K562 (cell line): ENCODE measurements around the gene GAB2. TPM values are rescaled to one million over a fixed set of nuclear protein-coding genes. Genes with fewer than 3 reads are reported as not detected.

ENCODE experiments used
- ATAC-seq: fragments of 200-7000 bp; cut with Tn5 transposase; 3 replicates; pipeline ENCODE4 v1.9.1; 2020; ENCODE audit warnings: moderate library complexity
- BruUV-seq: library from RNA; stranded (reverse); fragments of 400-500 nt; replicated peaks from 2 replicates; lab custom pipeline; 2021; lab: Mats Ljungman, UMichigan
- CTCF ChIA-PET: fragments of 300-600 bp; formaldehyde crosslinking; extraction: SDS; loops from one replicate; lab custom pipeline; 2021; ENCODE audit warnings: low intra/inter-chr PET ratio; lab: Yijun Ruan, JAX
- POLR2A ChIA-PET: fragments of 300-600, 350-650 bp; sonication (Branson Sonifier 250); formaldehyde crosslinking; extraction: SDS; loops from one replicate; lab custom pipeline; 2021; ENCODE audit warnings: antibody characterized with exemption, inconsistent platforms; lab: Yijun Ruan, JAX
- DNase-seq, 4 experiments: peaks; one replicate each; pipeline versions ENCODE4 v3.0.0 to v3.0.0-alpha.2; 2011 to 2018; ENCODE audit warnings: low spot score in 3 of 4, mixed read lengths in 3 of 4; ENCODE audit errors: extremely low read depth in 1 of 4
- FAIRE-seq: peaks from 2 replicates; lab custom pipeline; 2011; peaks lifted over from hg19 to GRCh38; lab: Jason Lieb, UNC
- H2AFZ ChIP-seq: 2 replicates; pipeline ENCODE4 v1.6.0; 2011; ENCODE audit warnings: low read depth, low read length, control low read depth, inconsistent platforms
- H3K27ac ChIP-seq: fragments of 200-600 bp; 3 replicates; pipeline ENCODE4 v1.8.0; 2011; ENCODE audit warnings: low read depth, mild to moderate bottlenecking, control low read depth, inconsistent platforms, low read length, moderate library complexity, mixed read lengths; ENCODE audit errors: extremely low read depth
- H3K27me3 ChIP-seq, 2 experiments: fragments of 300-600 bp in 1 of 2; 2 replicates in 1 of 2; 3 replicates in 1 of 2; pipeline versions ENCODE4 v1.6.0 to v1.8.0; 2011; ENCODE audit warnings: inconsistent platforms in 2 of 2, low read length in 2 of 2, mild to moderate bottlenecking in 1 of 2, mixed read lengths in 1 of 2, moderate library complexity in 1 of 2; ENCODE audit not compliant: control insufficient read depth in 2 of 2, insufficient read depth in 2 of 2
- H3K36me3 ChIP-seq: fragments of 300-600 bp; 3 replicates; pipeline ENCODE4 v1.8.0; 2011; ENCODE audit warnings: mild to moderate bottlenecking, low read length, inconsistent platforms; ENCODE audit not compliant: control insufficient read depth, insufficient read depth
- H3K4me1 ChIP-seq, 2 experiments: fragments of 200-600 bp in 1 of 2; replicated peaks in 1 of 2; 2 replicates in 1 of 2; 3 replicates in 1 of 2; pipeline versions ENCODE4 v1.5.1 to v1.8.0; 2011; ENCODE audit warnings: inconsistent platforms in 2 of 2, low read length in 2 of 2, mild to moderate bottlenecking in 1 of 2, mixed read lengths in 1 of 2, moderate library complexity in 1 of 2; ENCODE audit not compliant: control insufficient read depth in 2 of 2, insufficient read depth in 2 of 2
- H3K4me2 ChIP-seq: 2 replicates; pipeline ENCODE4 v1.6.1; 2011; ENCODE audit warnings: low read length, control low read depth, inconsistent platforms, mixed read lengths; ENCODE audit not compliant: insufficient read depth
- H3K4me3 ChIP-seq: fragments of 200-600 bp; sonication (generic), shearing (Covaris generic); 2 replicates; pipeline ENCODE4 v1.5.1; 2016; ENCODE audit warnings: control low read depth, inconsistent platforms
- H3K79me2 ChIP-seq: fragments of 200-600 bp; 3 replicates; pipeline ENCODE4 v1.8.0; 2011; ENCODE audit warnings: low read length, inconsistent platforms; ENCODE audit not compliant: control insufficient read depth, insufficient read depth
- H3K9ac ChIP-seq, 2 experiments: 2 replicates each; pipeline versions ENCODE4 v1.6.0 to v1.6.1; 2011; ENCODE audit warnings: low read depth in 2 of 2, low read length in 2 of 2, control low read depth in 1 of 2, inconsistent platforms in 1 of 2, mild to moderate bottlenecking in 1 of 2, mixed read lengths in 1 of 2; ENCODE audit not compliant: insufficient read depth in 1 of 2
- H3K9me1 ChIP-seq: one replicate; pipeline ENCODE4 v1.6.0; 2011; ENCODE audit warnings: inconsistent platforms, mild to moderate bottlenecking, low read length, moderate library complexity; ENCODE audit not compliant: control insufficient read depth, insufficient read depth
- H3K9me3 ChIP-seq: replicated peaks from 2 replicates; pipeline ENCODE4 v1.5.1; 2011; ENCODE audit warnings: low read depth, low read length, inconsistent platforms; ENCODE audit not compliant: control insufficient read depth, insufficient read depth
- H4K20me1 ChIP-seq: replicated peaks from 2 replicates; pipeline ENCODE4 v1.6.1; 2011; ENCODE audit warnings: low read length, inconsistent platforms, mixed read lengths; ENCODE audit not compliant: control insufficient read depth, insufficient read depth
- ARHGAP35 ChIP-seq: fragments of 450-650 bp; IDR thresholded peaks from 2 replicates; pipeline ENCODE4 v1.6.1; 2018; ENCODE audit not compliant: partially characterized antibody
- ATF1 ChIP-seq, 2 experiments: fragments of 450-650 bp in 1 of 2; IDR thresholded peaks; 2 replicates each; pipeline ENCODE4 v1.6.1; 2016; ENCODE audit warnings: missing compliant biosample characterization in 1 of 2, missing genetic modification characterization in 1 of 2
- BCL6 ChIP-seq: fragments of 250-450 bp; sonication (Bioruptor Pico); IDR thresholded peaks from 2 replicates; pipeline ENCODE4 v1.4.0; 2020
- FOS ChIP-seq: IDR thresholded peaks from 3 replicates; pipeline ENCODE4 v1.6.1; 2011; ENCODE audit not compliant: insufficient read length; ENCODE audit errors: extremely low read depth
- FOXO4 ChIP-seq: fragments of 450-650 bp; formaldehyde crosslinking; IDR thresholded peaks from 2 replicates; pipeline ENCODE4 v1.4.0; 2020; ENCODE audit warnings: mild to moderate bottlenecking, moderate library complexity
- HLTF ChIP-seq: fragments of 450-650 bp; IDR thresholded peaks from 2 replicates; pipeline ENCODE4 v1.6.1; 2016
- HMGN3 ChIP-seq: IDR thresholded peaks from 2 replicates; pipeline ENCODE4 v1.6.1; 2011; ENCODE audit warnings: borderline replicate concordance, low read depth, mild to moderate bottlenecking, mixed read lengths, low read length; ENCODE audit not compliant: insufficient read length; ENCODE audit errors: extremely low read depth
- MCM7 ChIP-seq, 2 experiments: fragments of 450-650 bp; IDR thresholded peaks; 2 replicates each; pipeline ENCODE4 v1.6.1; 2016 to 2018
- MED1 ChIP-seq: sonication (generic); formaldehyde crosslinking; IDR thresholded peaks from 2 replicates; pipeline ENCODE4 v1.8.1; 2023; ENCODE audit warnings: missing genetic modification reagents, borderline replicate concordance
- MEF2D ChIP-seq: conservative IDR thresholded peaks from 2 replicates; pipeline ENCODE4 v1.6.1; 2016; ENCODE audit warnings: low read depth, missing genetic modification characterization, missing compliant biosample characterization
- MYC ChIP-seq, 2 experiments: fragments of 250-450 bp in 1 of 2; sonication (Bioruptor Pico) in 1 of 2; IDR thresholded peaks; 2 replicates each; pipeline versions ENCODE4 v1.5.1 to v1.6.1; 2012 to 2021; ENCODE audit warnings: low read depth in 2 of 2, borderline replicate concordance in 1 of 2, improper control_type of control experiment in 1 of 2, low read length in 1 of 2, mild to moderate bottlenecking in 1 of 2, moderate library complexity in 1 of 2
- NFATC3 ChIP-seq: fragments of 450-650 bp; IDR thresholded peaks from 2 replicates; pipeline ENCODE4 v1.6.1; 2017; ENCODE audit warnings: mild to moderate bottlenecking
- POLR2H ChIP-seq: IDR thresholded peaks from 2 replicates; pipeline ENCODE4 v1.6.1; 2016; ENCODE audit warnings: missing genetic modification characterization, low read depth, mild to moderate bottlenecking, control low read depth, missing compliant biosample characterization, moderate library complexity
- RFX1 ChIP-seq: fragments of 450-650 bp; IDR thresholded peaks from 2 replicates; pipeline ENCODE4 v1.6.1; 2016; ENCODE audit warnings: mild to moderate bottlenecking, moderate library complexity
- SIN3B ChIP-seq: fragments of 450-650 bp; IDR thresholded peaks from 2 replicates; pipeline ENCODE4 v1.6.1; 2017; ENCODE audit warnings: low read depth, mild to moderate bottlenecking, moderate library complexity
- SIX5 ChIP-seq, 2 experiments: IDR thresholded peaks; 2 replicates each; pipeline ENCODE4 v1.6.1; 2011; ENCODE audit warnings: low read length in 2 of 2, borderline replicate concordance in 1 of 2, low read depth in 1 of 2, mild to moderate bottlenecking in 1 of 2, moderate library complexity in 1 of 2; ENCODE audit not compliant: insufficient read depth in 1 of 2
- ZBTB17 ChIP-seq: fragments of 450-650 bp; formaldehyde crosslinking; IDR thresholded peaks from 2 replicates; pipeline ENCODE4 v1.4.0; 2020; ENCODE audit warnings: mild to moderate bottlenecking
- ZBTB7A ChIP-seq: IDR thresholded peaks from 2 replicates; pipeline ENCODE4 v1.6.1; 2011; ENCODE audit warnings: low read depth, mild to moderate bottlenecking, low read length, moderate library complexity, borderline replicate concordance; ENCODE audit not compliant: control insufficient read depth
- ZNF431 ChIP-seq: sonication (generic); formaldehyde crosslinking; IDR thresholded peaks from 2 replicates; pipeline ENCODE4 v1.8.0; 2022; ENCODE audit warnings: mild to moderate bottlenecking, missing genetic modification reagents
- ZNF436 ChIP-seq: fragments of 250-450, 450-650 bp; sonication (Bioruptor Pico); formaldehyde crosslinking; IDR thresholded peaks from 2 replicates; pipeline ENCODE4 v1.7.0; 2020; ENCODE audit warnings: mild to moderate bottlenecking
- ZNF639 ChIP-seq, 2 experiments: fragments of 200-800 bp in 1 of 2; sonication (Bioruptor generic) in 1 of 2; sonication (generic) in 1 of 2; formaldehyde crosslinking in 1 of 2; IDR thresholded peaks in 1 of 2; conservative IDR thresholded peaks in 1 of 2; 2 replicates each; pipeline versions ENCODE4 v1.5.0 to v1.6.1; 2016 to 2020; ENCODE audit warnings: missing compliant biosample characterization in 1 of 2, missing genetic modification characterization in 1 of 2, missing genetic modification reagents in 1 of 2
- ZNF778 ChIP-seq: fragments of 450-650 bp; formaldehyde crosslinking; IDR thresholded peaks from 2 replicates; pipeline ENCODE4 v1.4.0; 2020; ENCODE audit warnings: mild to moderate bottlenecking, moderate library complexity
- WGBS: fragments of 100-300 bp; shearing (Covaris generic); methylation state at CpG from one replicate; pipeline ENCODE4 v1.1.6; 2016; ENCODE audit warnings: low coverage, mixed read lengths; ENCODE audit not compliant: insufficient coverage; ENCODE audit errors: missing lambda C conversion rate; 5-methylcytosine and 5-hydroxymethylcytosine counted together
- in situ Hi-C: fragments of 300-500 bp; cut with MboI; formaldehyde crosslinking; loops from 4 replicates; pipeline ENCODE4 v1.15.0; 2018; ENCODE audit warnings: inconsistent platforms, mixed read lengths
- intact Hi-C: fragments of 100-400 bp; cut with micrococcal nuclease; formaldehyde crosslinking; loops from 2 replicates; pipeline ENCODE4 v1.14.2; 2022
- polyA plus RNA-seq, 8 experiments: library from polyadenylated mRNA; depleted of rRNA in 4 of 8; stranded (reverse) in 5 of 8; unstranded in 3 of 8; fragments of >200 nt; fragmentation: Nextera tagmentation in 2 of 8; fragmentation: Illumina TruSeq in 1 of 8; extraction: Ambion mirVana in 2 of 8; extraction: Trizol in 1 of 8; gene quantifications; 2 replicates each; pipeline versions ENCODE4 v1.2.1 to v1.2.3, GENCODE V29; 2011 to 2014; ENCODE audit warnings: inconsistent platforms in 1 of 8, missing spikeins in 1 of 8
- total RNA-seq, 7 experiments: library from RNA; depleted of rRNA in 6 of 7; stranded (reverse); fragments of >200 nt in 6 of 7; fragmentation: Illumina TruSeq in 2 of 7; extraction: Trizol in 2 of 7; gene quantifications; 2 replicates each; pipeline versions ENCODE4 v1.2.1 to v1.2.3, GENCODE V29; 2011 to 2021; ENCODE audit warnings: low replicate concordance in 1 of 7

GAB2 gene
- total and polyA plus RNA-seq, 9 of the 15 experiments (the other 6 are each of a cell fraction or from before 2014, with no cell fraction given) = 2.3 to 35.2 (median 16.1) TPM

DNA sequence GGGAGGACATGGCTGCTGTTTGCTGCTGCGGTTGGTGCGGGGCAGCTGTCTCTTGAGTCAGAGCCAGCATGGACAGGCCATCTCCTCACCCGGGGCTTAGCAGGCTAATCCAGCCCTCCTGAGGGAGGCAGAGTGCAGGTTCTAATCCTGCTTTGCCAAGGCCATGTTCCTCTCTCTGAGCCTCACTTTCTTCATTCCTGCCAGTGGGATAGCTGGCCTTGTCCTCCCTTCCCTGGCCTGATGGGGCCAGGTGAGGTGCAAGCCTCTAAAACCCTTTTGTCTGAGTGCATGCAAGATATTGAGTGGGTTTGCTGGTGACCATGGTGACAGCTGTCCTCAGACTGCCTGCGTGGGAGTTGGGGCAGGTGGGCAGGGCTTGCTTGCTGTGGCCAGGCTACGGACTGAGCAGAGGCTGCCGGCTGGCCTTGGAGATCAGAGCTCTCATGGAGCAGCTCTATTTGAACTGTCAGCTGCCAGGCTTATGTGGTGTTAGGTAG, 225.3 kb downstream of the GAB2 start:
- peak overlapping the region; percentile 5 to 87; a peak in 2 of 4 replicates for H3K9ac ChIP-seq
- peak overlapping the region; percentile 42 for H3K4me2 ChIP-seq
- POLR2A ChIA-PET = no interaction called here
- H3K4me3 ChIP-seq = no peak overlapping the region
- FAIRE-seq (peak; percentile 91), ATAC-seq (no peak), DNase-seq (peak; percentile 55 to 68 (median 60))
- no peaks in the 10 kb centered on the region for H3K9me1 ChIP-seq
- no TSS peak for BruUV-seq
- H3K79me2 ChIP-seq = peaks cover 14% of the 10 kb centered on the region
- no peaks in the 10 kb centered on the region for H3K9me3 ChIP-seq
- H3K27me3 ChIP-seq = no peaks in the 10 kb centered on the region
- 28% methylated on average over 6 of the region's 6 CpGs for WGBS
- H3K36me3 ChIP-seq = no peaks in the 10 kb centered on the region
- H3K27ac ChIP-seq = no peak overlapping the region
- H4K20me1 ChIP-seq = no peaks in the 10 kb centered on the region; the same call in 1 of the 2 replicates
- intact Hi-C loops = no loop called here
- in situ Hi-C loops = no loop called here
- H2AFZ ChIP-seq = no peak overlapping the region; the same call in 1 of the 2 replicates
- H3K4me1 ChIP-seq = peaks cover 38 to 53% of the 10 kb centered on the region in 2 experiments
- CTCF ChIA-PET = no interaction called here
- TF ChIP-seq ARHGAP35 = no peak
- TF ChIP-seq MEF2D (tag) = no peak
- TF ChIP-seq ZNF436 (CRISPR knock-in tag) = no peak
- TF ChIP-seq RFX1 = peak; percentile 84
- TF ChIP-seq SIX5 (IDR thresholded peaks at IDR 0.05; ENCODE audit: borderline replicate concordance in 1 of 2, insufficient read depth in 1 of 2, low read depth in 1 of 2, low read length in 2 of 2) = no peak
- no peak for TF ChIP-seq HLTF
- TF ChIP-seq FOXO4 (CRISPR knock-in tag) = no peak
- TF ChIP-seq ZBTB7A = peak; percentile 10; the same call in 1 of the 2 replicates
- 0 out of 4 replicates have a peak, but pooled peaks of 1 of the 2 experiments have one; percentile 18 for TF ChIP-seq ZNF639 (CRISPR knock-in tag; conservative IDR thresholded peaks at IDR 0.05 in 1 of 2, IDR thresholded peaks at IDR 0.05 in 1 of 2)
- no peak for TF ChIP-seq BCL6 (CRISPR knock-in tag)
- TF ChIP-seq ZBTB17 (CRISPR knock-in tag) = no peak
- TF ChIP-seq ZNF431 (CRISPR knock-in tag) = no peak
- TF ChIP-seq MED1 (CRISPR knock-in tag) = no peak
- TF ChIP-seq SIN3B = no peak
- TF ChIP-seq HMGN3 = peak; percentile 24
- TF ChIP-seq MCM7 (IDR thresholded peaks at IDR 0.05) = no peak
- no peak for TF ChIP-seq FOS
- TF ChIP-seq NFATC3 = no peak
- no peak for TF ChIP-seq ZNF778 (CRISPR knock-in tag)
- TF ChIP-seq MYC (IDR thresholded peaks at IDR 0.05; ENCODE audit: low read depth, low read length) = no peak
- TF ChIP-seq MYC (CRISPR knock-in tag; IDR thresholded peaks at IDR 0.05; ENCODE audit: borderline replicate concordance, low read depth) = no peak
- no peak for TF ChIP-seq POLR2H (tag)
- TF ChIP-seq ATF1 (CRISPR knock-in tag; IDR thresholded peaks at IDR 0.05) = no peak
- TF ChIP-seq ATF1 (tag; IDR thresholded peaks at IDR 0.05) = no peak
